CD4-positive, alpha-beta T cell treated with Interleukin-4 for 1 hour (primary cell): ENCODE data around the gene STAT1.
"Not testable (repeated sequence)": the region's sequence is repeated elsewhere in the genome, so short reads cannot be mapped to it uniquely, and the experiment has no call there.

Experiments used
- DNase-seq, 2 donors: peaks; one replicate each; pipeline ENCODE4 v3.0.0-alpha.2; 2020 to 2022

The STAT1 gene

DNA sequence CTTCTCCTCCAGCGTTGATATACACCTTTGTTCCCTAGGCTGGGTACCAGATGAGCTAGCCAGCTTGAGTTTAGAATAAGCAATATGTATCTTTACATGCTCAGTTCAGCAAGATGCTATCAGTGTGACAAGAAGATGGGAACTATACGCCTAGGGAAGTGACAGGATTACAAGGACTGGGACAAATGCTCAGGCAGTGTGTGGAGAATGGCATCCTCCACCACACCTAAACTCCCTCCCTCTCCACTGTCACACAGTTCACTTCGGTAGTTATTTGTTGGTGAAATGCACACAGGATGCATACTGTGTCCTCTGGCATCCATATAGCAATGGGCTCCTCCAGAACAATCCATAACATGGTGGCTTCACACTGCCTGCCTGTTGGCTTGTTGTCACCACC is 7.7 kb downstream of the STAT1 start:
- DNase-seq: no peak

DNA sequence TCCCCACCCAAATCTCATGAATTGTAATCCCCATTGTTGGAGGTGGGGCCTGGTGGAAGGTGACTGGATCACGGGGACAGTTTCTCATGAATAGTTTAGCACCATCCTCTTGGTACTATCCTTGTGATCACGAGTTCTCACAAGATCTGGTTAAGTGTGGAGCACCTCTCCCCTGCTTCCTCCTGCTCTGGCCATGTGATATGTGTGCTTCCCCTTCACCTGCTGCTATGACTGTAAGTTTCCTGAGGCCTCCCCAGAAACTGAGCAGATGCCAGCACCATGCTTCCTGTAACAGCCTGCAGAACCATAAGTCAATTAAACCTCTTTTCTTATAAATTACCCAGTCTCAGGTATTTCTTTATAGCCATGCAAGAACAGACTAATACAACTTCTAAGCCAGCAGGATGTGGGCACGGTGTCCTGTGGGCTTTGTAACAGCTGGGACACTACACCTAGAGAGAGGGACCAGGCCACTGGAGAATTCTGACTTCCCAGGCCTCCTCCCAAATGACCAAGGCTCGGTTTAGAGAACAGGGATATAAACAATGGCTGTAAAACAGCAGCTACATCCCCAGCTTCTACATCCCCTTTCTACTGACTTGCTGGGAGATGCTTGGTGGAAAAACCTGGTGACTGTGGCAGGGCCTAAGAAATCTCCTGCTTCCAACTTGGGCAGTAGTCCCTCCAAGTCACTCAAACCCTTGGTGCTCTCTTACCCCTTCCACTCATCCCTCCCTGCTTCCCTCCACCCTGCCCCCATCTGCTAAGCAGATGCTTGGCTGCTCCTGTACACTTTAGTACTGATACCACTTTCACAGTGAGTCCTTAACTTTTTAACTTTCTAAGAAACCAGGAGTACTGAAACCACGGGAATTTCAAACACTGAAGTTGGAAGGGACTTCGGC is 10.3 kb downstream of the STAT1 start:
- DNase-seq: no peak

DNA sequence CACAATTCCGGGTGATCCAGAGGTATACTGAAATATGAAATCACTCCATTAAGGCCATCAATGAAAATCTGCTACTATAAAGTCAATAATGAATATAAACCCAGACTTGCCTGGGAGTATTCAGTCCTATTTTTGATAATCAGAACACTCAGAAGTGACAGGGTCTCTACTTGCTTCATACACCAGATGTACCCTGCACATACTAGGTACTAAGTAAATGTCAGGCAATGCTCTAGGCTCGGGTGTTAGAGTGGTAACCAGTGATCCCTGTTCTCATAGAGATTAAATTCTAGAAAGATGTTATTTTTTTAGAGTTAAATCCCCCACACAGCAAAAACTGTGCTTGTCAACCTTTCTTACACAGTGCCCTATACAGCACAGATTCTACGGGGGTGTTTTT is 12.3 kb downstream of the STAT1 start:
- DNase-seq: no peak

DNA sequence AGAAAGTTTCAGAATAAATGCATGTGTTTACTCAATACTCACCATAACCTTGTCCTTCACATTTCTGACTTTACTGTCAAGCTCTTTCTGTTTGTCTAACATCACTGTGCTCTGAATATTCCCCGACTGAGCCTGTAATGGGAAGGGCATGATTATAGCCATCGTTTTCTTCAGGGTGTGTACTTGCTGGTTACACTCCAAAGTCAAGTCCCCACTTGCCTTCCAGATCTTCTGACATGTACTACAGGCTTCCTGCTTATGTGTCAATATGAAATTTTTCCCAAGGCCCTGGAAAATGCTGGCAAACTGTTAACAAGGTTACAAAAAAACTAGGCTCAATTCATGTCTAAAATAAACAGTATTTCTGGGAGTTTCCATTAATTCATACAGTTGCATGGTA is 12.9 kb downstream of the STAT1 start:
- no peak for DNase-seq

DNA sequence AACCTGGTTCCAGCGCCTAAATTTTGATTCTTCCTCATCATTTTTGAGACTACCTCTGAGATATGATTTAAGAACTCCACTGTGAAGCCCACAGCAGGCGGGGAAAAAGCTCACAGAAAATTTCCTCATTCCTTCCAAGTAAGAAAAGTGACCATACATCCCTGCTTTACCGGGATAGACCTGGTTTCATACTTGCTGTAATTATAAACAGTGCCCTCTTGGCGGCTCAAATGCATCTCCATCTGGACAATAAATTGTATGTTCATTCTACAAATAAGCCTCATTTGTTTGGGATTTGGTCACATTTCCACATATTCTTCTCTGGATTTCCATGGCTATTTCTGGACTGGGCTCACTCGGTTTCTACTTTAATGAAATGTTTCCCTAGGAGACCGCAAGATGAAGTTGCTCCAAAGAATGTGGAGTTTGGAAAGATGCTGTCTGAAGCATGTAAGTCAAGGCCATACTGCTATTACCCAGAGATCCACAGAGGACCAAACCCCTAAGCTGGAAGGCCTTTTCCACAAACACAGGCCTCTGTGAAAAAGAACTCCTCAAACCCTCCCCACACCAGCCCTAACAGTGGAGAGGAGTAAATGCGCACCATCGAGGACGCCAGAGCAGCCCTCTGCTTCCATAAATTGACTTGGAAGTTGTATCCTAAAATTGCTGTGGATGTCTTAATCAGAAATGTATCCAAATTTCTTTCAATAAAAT is 13.9 kb downstream of the STAT1 start:
- DNase-seq: no peak

DNA sequence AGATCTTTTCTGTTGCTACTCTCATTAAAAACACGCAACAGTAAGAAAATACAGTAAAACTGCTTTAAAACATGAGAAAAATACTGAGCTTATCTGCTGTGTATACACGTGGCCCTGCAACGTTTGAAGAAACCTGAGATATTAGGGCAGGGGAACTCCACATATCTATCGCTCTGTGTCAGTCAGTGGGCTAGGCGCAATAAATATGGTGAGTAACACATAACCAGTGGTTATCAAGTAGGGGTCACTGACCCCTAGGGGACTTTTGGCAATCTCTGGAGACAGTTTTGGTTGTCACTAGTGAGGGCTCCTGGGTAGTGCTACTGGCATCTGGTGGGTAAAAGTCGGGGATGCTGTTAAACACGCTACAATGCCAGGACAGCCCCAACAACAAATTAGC is 14.9 kb downstream of the STAT1 start:
- DNase-seq: no peak

DNA sequence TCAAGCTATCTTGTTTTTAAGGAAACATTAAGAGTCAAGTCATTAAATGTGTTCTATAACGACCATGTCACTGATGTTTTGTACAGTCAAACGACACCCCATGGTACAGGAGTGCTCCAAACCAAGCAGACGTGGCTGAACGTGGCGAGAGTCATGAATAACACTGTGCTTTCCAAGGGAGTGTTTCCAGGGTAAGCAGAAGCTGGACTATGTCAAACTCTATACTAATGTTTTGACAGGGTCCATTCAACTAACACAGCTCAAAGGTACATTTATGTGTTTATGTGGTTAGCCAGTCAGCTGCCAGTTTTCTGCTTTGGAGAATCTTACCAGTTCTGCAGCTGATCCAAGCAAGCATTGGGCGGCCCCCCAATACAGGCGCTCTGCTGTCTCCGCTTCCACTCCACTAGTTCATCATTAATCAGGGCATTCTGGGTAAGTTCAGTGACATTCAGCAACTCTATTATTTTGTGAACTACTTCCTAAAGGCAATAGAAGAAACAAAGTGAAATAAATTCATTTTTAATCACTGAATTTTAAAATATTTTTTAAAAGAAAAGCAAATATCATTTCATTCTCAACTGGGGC is 16.4 kb downstream of the STAT1 start:
- no peak for DNase-seq

DNA sequence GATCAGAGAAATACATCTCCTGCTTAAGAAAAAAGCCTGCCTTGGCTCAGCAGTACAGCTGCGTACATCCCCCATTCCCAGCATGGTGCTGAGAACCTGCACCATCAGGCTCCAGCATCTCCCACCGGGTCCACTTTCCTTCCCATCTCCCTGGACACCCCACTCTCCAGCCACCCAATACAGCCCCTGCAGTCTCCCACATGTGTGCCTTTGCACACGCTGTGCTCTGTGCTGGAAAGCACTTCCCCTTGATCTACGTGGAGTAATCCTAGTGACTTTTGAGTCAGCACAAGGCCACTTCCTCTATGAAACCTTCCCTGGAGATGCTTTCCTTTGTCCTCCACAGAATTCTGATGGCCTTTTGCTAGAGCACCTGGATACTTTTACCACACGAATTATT is 17.0 kb downstream of the STAT1 start:
- DNase-seq: no peak

DNA sequence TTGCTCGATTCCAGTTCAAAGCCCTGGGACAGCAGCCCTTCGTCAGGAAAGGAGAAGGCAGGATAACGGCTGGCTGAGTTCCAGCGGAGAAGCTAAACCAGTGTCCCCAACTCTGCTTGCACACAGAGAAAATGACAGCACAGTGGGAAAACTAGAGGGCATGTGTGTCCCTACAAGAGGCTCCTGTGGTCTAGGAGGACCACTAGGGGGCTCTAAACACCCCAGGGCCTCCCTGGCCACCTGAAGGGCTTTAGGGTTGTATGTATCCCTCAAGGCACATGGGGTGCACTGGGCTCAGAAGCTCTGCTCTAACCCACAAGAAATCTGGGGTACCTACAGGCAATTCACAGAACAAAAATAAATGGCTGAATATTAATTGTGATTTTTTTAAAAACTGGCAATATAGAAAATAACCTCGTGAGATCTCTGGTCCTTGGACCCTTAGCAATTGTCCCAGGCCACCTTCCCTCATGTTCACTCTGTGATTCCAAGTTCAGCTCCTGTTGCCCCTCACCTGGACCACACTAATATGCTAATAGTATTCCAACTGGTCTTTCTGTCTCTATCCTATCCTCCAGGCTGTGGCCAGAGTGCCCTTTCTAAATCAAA is 17.5 kb downstream of the STAT1 start:
- peak; percentile 45 to 56 for DNase-seq

DNA sequence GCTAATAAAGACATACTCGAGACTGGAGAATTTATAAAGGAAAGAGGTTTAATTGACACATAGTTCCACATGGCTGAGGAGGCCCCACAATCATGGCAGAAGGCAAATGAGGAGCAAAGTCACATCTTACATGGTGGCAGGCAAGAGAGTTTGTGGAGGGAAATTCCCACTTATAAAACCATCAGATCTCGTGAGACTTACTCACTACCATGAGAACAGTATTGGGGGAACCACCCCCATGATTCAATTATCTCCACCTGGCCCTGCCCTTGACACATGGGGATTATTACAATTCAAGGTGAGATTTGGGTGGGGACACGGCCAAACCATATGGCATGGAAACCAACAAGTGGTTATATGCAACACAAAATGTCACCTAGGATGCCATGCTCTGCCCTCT is 18.7 kb downstream of the STAT1 start:
- DNase-seq: not testable (repeated sequence)

DNA sequence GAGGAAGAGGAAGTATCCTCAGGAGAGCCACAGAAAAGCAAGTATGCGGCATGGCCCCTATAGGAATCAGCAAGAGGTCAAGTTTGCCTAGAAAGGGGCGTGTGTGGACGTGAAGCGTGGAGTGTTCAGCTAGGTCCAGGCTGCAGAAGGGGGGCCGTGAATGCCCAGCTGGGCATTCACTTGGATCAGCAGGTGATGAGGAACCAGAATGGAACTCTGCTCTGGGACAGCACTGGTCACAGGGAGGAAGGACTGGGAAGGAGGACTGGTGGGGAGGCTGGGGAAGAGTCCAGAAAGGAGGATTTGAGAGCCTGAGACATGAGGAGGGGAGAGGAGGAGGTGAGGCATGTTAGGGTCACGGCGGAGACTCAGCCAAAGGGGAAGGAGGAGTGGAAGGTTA is 19.8 kb downstream of the STAT1 start:
- DNase-seq: no peak

DNA sequence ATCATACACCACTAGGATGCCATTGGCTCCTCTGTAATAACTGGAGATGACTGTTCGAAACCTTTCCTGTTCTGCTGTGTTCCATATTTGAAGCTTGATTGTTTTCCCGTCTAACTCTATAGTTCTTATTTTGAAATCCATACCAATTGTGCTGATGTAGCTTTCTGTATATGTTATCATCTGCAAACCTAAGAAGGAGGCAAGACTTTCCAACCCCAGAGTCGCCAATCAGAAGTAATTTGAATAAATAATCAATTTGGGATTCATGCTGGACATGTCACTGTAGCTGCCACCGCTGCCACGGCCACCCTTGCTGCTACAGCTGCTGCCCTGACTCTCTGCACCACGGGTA is 20.7 kb downstream of the STAT1 start:
- DNase-seq: no peak

DNA sequence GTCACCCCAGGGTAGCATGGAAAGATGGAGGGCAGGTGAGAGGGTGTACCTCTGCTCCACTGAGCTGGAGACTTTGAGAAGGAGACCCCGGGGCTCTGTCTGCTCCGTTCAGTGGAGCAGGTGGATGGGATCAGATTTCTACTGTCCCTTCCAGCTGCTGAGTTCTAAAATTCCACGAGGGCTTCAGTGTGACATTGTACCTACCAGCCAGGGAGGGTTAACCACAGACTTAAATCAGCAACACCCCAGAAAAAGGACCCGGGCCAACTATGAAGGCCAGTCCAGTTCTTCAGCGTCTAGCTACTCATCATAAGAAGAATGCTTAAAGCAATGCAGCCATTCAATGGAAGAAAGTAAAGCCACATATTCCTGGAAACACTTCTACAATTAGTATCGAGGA is 23.8 kb downstream of the STAT1 start:
- DNase-seq: no peak

DNA sequence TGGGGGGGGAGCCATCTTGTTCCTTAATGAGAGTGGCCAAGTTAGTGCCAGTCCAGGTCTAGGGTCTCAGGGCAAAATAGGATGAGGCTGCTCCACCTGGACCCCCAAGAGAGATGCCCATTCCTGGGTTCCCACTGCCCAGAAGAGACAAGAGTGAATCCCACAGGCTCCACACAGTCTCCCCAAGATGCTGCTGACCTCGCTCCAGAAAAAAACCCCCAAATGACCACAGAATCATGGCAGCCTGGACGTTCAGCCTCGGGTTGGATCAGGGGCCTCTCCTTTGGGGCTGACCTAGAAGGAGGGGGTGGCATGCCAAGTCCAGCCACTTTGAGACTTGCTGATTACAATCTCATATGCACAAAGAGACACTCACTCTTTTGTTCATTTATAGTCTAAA is 25.1 kb downstream of the STAT1 start:
- DNase-seq: no peak

DNA sequence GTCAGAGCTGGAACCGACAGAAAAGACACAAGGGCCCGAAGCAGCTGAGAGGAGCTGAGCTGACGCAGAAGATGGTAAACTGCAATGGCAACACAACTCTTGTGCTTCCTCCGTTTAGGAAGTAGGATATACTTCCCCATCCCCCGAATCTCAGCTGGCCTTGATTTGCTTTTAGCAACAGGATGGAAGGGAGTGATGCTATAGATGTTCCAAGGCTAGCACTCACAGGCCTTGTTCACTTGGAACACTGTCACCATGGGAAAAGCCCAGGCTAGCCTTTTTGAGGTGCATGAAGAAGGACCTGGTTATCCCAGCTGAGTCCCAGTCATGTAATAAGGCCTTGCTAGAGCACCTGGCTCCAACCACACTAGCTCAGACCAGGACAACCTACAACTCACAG is 26.0 kb downstream of the STAT1 start:
- no peak for DNase-seq

DNA sequence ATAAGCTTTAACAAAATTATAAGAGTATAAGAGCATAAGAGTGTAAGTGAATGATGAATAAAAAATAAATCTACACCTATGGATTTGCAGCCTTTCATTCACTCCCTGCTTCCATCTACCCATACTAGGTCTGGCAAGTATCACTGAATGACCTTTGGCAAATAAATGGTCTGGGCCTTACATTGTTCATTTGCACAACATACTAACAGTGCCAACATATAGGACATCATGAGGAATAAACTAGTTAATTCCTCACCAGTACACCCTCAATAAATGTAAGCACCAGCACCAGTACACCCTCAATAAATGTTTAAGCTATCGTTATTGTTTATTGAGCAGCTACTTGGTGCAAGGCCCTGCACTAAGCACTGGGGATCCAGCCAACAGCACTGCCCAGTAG is 26.9 kb downstream of the STAT1 start:
- no peak for DNase-seq

DNA sequence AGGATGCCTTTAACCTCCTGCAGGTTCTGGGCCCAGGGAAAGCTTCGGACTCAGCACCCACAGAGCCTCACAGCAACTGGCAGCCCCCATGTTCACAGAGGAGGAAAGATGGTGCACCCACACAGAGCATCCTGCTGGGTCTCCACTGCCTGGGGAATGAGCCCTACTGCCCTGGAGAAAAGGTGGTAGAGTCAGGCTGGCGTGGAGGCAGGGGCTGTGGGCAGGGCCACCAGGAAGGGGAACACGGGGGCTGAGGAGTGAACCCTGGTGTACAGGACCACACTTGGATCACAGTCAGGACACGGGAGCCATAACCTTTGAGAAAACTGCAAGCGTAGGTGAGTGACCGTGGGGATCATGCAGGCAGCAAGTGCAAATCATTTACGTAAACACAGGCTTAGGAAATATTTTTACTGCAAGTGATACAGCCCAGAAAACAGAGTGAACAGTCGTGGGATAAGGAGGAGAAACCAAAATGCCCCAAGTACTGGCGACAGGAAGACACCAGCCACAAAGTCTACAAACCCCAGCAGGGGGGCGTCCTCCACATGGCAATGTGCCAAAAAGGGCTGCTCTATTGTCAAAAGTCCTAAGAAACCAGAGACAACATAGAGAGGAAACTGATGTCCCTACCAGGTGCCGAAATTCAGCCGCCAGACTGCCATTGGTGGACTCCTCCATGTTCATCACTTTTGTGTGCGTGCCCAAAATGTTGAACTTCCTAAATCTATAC is 27.6 kb downstream of the STAT1 start:
- DNase-seq: no peak

DNA sequence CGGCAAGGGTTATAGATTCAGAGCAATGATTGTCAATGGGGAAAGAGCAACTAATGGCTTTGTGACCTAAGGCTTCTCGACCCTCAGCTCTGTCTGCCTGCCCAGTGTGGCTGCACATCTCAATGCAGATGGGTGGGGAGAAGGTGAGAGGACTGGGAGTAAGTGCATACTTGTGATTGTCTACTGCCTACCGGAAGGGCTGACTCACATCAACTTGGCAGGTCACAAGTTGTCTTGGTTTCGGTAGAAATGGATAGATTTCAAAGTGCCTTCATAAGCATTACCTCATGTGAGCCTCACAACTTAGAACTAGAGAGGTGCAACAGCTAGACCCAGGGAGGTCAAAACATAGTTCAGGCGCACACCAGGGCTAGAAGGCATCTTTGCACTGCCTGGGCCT is 29.4 kb downstream of the STAT1 start:
- DNase-seq: no peak

DNA sequence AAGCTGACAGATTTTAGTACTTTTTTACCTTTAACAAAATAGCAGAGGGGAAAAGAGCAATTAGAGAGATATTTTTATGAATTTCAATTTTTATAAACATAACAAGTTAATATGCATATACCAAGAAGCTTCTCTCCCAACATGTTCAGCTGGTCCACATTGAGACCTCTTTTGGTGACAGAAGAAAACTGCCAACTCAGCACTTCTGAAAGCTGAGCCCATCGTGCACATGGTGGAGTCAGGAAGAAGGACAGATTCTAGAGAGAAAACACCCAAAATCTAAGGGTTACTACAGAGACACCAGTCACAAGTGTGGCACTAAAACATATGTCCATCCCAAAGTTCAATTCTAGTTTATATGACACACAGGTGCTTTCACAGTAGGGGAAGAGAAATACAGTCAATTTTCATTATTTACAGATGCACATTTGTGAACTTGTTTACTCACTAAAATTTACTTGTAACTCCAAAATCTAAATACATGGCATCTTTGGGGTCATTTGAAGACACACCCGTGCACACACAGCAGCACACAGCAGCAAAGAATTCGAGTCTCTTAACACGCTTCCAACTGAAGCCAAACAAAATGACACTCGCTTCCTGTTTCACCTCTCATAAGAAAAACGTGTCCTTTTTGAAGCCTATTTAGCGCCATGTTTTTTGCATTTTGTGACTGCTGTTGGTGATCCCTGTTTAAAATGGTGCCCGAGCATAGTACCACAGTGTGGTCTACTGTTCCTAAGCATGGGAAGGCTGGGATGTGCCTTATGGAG is 31.5 kb downstream of the STAT1 start:
- no peak for DNase-seq

DNA sequence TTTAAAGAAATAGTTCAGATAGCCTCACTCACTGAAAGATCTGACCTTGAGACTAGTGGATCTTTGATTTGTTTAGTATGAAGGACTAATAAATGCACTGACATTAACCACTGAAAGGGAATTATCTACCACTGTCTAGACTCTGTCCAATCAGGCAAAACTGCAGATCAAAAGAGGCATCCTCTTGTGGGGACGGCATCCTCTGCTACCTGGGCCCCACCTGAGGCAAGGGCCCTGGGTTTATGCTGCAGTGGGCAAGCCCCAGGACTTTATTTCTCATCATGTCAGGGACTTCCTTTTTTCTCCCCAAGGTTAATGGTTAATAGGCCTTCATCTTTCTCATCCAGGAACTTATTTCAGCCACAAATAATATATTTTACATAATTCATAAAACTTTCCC is 32.2 kb downstream of the STAT1 start:
- DNase-seq: no peak

DNA sequence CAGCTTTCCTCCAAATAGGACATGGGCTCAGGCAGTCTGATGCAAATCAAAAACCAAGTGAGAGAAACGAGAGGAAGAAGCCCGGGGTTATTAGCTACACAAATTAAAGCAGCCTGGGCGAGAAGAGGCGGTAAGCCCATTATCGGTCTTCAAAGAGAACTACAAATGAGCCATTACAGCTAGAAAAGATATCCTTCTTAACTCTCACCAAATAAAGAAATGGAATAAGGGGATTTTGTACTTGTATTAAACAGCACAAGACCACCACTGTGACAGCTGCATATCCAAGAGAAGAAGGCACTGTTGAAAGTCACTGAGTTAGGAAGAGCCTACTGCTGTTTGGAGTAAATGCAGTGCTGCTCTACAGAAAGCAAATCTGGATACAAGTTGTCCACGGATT is 32.6 kb downstream of the STAT1 start:
- DNase-seq: no peak

DNA sequence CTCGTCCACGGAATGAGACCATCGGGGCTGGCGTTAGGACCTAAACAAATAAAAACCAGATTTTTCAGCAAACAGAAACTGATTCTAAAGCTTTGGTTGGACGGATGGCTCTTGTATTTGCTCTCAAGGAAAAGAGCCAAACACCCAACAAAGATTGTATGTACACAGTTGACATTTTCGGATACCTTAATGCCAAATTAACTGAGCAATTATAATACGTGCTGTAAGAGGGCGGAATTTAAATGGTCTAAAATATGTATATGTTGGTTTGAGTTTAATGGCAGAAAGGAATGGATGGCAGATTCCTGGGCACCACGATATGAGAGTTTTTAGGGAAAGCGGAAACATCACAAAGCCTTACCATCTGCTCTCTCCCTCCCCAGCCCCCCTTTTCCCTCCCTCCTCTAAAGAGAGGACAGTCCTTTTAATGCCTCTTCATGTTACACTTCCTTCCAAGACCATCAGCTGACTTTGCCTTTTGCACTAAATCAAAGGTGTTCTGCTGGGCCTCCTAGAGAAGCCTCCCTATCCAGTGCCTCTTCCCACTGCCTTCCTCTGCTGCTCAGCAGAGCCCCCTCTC is 33.3 kb downstream of the STAT1 start:
- no peak for DNase-seq
